Activated T-cell treated with anti-CD3 and anti-CD28 coated beads for 24 hours (primary cell): ENCODE results near the gene AAGAB.
"Not testable (repeated sequence)": the region's sequence is repeated elsewhere in the genome, so short reads cannot be mapped to it uniquely, and the experiment has no call there.

Experiments used
- DNase-seq: peaks from one replicate; pipeline ENCODE4 v3.0.0-alpha.2; 2020; ENCODE audit warnings: low read depth

AAGAB gene

DNA sequence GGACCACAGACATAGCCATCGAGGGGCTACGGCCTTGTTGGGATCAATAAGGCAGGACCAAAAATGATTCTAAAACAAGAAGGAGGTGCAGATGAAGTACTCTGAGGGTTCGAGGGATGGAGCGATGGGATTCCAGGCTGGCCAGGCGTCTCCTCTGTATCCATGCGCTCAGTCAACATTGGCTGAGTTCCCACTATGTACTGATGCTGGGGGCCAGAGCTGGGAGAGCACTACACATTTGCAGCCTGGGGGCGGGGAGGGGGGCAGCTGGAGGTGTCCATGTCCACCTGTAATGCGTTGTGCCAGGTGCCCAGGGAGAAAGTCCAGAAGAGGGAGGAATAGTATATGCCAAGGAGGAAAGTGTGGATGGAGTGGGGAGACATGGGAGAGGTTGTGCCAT is 81.5 kb downstream of the AAGAB start:
- DNase-seq, result no peak

DNA sequence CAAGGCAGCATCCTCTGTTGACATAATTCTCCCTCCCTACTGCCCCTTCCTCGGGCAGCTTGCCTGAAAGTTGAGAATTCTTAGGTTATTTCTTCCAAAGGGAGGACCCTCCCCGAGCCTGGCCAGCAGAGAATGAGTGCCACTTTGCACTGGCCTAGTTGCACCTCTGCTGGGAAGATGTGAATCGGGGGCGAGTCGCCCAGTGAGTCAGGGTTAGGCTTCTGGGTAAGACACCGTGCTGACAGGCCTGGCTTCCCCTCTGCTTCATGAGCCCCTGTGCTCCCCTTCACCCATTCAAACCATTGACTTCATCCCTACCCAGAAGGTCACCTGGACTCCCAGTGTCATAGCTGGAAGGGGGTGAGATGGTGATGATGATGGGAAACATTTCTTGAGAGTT is 82.3 kb downstream of the AAGAB start:
- DNase-seq, result peak; percentile 16

DNA sequence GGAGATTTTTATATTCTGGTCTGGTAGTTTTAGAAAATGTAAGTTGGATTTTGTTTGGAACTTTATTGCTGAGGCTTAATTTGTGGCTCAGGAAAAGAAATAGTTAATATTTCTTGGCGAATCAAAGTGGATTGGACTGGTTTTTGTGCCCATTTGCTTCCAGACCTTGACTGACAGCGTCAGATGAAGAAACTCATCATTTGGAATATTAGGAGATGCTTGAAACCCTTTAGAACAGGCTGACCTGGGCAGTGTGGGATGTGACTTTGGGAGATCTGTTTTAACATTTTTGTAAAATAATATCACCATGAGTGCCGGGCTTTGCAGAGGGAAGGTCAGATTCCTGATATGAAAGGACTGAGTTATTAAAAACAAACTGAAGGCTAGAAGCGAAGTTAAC is 83.0 kb downstream of the AAGAB start:
- no peak for DNase-seq

DNA sequence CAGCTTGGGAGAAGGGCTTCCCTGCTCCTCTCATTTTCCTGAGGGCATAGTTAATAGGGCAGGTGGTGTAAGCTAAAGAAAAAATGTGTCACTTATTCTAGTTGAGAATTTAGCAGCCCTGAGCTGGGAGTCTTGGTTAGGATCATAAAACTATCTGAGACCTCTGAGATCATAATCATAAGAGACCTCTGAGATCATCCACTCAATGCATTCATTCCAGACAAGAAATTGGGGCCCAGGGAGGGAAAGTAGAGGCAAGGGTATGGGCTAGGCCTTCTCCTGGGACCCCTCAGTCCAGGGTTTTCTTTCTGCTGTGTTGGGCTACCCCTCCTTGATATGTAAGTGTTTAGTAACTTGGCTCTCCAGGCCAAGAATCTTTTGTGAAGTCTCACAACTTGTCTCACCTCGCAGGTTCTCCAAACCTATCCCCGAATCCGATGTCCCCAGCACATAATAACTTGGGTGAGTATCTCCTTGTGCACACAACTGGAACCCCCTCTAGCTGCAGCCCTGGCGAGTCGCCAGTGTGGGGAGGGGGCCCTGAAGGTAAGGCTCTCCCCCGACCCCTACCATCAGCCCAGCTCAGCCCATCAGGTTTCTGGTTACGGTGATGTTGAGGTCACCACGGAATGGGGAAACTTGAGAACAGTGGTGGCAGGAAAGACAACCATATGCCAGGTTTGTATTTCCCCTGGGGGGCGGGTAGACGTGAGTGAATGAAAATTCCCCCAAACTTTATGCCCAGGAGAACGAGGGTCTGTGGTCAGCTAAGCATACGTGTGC is 84.1 kb downstream of the AAGAB start:
- DNase-seq, result no peak

DNA sequence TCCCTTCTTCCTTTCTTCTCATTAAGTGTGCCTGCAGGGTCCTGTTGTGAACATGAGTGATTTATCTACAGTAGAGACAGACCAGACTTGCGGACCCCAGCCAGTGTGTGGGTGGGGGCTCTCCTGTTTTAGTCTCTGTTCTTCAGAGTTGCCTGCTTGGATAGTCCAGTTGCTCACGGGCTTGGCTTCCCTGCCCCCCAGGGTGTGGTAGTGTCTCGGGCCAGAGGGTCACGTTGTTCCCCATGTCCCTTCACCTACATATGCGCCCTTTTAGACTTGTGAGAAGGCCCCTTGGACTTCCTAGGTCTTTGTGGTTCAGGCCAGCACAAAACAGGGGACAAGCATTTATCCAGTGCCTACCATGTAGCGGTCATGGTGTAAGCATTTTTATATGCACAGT is 85.8 kb downstream of the AAGAB start:
- no peak for DNase-seq

DNA sequence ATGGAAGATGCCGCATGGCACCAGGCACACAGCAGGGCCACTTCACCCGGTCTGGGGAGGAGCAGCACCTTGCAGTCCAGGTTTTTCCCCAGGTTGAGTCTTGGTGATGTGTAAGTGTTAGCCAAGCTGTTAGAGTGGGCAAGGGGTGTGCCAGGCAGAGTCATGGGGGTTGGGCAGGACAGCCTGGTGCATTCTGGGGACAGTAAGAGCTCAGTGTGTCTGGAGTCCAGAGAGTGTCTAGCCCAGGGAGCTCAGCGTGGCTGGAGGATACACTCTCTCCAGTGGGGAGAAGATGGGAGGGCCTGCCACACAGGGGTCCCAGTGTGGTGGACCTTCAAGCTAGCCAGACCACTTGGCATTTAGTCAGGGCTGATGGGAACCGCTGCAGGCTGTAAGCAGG is 87.4 kb downstream of the AAGAB start:
- DNase-seq, result no peak

DNA sequence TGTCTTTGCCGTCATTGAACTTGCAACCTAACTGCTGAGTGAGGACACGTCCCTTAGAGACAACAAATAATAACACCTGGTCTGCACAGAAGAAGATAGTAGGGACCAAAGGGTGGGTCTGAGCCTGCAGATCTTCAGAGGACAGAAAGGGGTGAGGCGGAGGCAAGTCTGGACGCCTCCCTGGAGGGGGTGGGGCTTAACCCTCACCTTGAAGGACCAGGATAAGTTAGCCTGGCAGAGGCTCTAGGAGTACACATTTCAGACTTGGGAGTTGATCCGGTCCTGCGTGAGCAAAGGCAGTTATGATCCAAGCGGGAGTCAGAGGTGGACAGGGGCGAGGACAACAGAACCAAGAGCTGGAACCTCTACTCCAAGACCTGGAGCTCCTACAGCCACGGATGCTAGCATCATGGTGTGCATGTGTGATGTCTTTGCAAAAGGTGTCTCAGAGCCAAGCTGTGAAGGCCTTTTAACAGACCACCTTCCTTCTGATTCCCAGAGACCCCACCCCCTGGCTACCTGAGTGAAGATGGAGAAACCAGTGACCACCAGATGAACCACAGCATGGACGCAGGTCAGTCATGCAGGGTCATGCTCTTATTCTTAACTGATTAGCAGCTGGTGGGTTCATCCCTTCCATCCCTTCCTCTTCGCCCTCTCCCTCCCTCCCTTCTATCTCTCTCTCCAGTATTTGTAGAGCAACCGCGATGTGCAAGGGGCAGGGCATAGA is 88.0 kb downstream of the AAGAB start:
- no peak for DNase-seq

DNA sequence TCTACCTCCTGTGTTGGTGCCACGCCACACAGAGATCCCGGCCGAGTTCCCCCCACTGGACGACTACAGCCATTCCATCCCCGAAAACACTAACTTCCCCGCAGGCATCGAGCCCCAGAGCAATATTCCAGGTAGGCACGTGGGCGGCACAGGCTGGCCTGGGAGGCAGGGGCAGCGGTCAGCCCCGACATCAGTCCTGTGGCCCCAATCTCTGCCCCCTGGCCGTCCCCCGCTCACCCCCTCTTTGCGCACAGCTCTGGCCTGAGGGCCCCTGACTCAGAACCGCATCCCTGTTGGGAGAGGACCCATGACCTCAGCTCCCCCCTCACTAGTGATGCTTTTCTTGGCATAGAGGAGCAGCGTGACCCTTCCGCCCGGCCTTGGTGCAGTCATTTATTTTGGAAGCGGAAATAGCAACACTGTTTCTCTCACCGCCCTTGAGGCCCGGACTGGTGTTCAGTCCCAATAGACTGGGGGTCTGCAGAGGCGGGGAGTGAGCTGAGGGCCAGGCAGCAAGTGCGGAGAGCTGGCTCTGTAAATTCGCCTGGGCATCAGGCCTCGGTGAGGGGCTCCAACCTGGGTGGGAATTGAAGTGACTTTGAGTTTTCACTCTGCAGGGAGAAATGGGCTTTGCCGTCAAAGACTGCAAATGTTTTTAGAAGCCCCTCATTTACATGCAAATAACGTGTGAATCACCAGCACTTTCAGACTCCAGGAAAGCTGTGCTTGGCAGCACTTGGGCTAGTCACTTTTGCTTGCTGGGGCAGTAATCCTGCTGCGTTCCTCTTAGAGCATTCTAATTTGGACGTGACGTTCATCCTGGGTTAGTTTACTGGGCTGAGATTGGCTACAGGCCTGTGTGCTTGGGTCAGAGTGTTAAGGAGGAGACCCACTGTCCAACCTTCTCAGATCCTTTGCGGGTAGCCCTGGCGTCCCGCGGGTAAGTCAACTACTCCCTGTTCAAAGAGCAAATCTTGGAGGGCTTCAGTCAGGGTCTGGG is 88.9 kb downstream of the AAGAB start:
- DNase-seq, result no peak

DNA sequence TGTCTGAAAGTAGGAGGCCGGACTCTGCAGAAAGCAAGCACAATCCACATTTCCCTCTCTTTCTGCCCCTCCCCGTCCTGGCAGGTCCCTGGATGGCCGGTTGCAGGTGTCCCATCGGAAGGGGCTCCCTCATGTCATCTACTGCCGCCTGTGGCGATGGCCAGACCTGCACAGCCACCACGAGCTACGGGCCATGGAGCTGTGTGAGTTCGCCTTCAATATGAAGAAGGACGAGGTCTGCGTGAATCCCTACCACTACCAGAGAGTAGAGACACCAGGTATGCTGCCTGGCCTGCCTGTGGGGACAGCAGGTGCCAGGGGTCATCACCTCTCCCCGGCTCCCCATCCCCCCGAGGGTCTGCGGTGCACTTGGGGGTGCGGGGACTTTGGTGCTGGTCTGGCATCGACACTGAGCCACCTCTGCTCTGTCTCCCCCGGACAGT is 89.6 kb downstream of the AAGAB start:
- no peak for DNase-seq

DNA sequence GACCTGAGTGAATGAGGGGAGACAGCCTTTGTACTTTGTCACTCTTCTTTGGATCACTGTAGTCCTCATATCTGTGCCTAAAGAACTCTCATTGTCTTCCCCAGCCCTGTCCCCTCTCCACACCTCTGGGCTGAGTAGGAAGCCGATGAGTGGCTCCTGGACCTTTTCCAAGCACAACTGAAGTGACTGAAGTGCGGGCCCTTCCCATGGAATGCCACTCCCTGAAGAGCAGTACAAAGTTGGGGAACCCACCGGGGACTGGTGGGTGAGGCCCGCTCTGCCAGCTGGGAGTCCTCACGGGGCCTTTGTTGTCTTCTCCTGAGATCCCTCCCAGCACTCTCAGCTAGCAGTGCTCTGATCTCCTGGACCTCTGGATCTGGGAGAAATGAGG is 90.1 kb downstream of the AAGAB start:
- no peak for DNase-seq

DNA sequence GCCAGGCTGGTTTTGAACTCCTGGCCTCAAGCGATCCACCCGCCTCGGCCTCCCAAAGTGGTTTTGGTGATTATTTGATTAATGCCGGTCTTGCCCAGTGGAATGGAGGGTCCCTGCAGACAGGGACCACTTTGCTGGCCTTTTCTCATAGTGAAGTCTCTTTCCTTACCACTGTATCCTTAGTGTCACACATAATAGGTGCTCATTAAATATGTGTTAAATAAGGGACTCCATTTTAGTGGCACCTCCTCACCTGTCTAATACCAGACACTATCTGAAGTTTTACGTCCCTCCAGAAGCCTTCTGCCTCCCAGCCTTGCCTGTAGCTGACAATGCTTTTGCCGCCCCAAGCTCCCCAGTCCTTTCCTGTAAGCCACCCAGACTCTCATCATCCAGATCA is 91.3 kb downstream of the AAGAB start:
- DNase-seq, result no peak

DNA sequence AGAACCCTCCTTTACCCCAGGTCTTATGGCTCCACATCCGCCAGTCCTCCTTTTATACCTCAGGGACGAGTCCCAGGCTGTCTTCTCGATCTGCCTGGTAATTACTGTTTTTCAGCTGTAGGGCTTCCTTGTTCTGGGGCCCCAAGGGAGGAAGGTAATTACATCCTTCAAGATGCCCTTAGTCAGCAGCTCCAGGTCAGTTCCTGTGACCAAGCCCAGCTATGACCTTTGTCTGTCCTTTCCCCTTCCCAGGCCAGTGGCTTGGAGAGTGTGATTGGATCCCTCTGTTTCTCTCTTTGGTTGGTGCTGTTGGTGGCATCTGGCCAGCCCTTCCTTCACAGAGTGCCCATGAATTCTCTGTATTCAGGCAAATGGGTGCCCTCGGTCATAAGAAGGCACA is 92.6 kb downstream of the AAGAB start:
- DNase-seq, result no peak

DNA sequence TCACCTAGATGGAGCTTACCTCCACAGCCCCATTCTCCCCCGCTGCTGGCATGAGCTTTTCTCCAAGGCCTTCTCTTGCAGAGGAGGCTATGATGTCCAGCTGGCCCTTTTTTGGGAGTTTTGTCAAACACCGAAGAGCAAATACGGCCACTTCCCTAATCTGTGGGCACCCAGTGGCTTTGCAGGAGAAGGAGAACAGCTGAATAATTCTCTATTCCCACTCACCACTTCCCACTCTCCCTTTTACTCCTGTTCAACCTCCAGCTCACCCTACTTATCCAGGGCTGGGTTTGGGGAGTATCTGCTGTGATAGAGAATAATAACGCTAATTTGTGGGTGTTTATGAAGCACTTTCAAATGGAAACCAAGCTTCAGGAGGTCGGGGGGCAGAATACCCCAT is 93.0 kb downstream of the AAGAB start:
- DNase-seq, result no peak

DNA sequence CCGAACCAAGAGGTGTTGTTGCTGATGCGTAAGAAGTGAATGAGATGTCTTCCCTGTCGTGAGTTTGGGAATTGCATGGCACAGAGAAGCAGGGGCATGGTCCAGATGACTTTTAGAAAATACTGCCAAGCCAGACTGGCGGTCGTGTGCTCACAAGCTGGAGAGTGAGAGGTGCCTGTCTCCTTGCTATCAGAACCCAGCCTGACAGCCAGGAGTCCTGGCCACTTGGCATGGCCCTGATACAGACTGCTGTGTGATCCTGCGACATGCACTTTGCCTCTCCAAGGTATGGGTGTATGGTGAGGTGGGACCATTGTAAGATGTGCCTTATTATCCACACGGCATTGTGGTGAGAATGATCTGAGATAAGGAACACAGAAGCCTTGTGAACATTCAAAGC is 96.1 kb downstream of the AAGAB start:
- DNase-seq, result no peak

DNA sequence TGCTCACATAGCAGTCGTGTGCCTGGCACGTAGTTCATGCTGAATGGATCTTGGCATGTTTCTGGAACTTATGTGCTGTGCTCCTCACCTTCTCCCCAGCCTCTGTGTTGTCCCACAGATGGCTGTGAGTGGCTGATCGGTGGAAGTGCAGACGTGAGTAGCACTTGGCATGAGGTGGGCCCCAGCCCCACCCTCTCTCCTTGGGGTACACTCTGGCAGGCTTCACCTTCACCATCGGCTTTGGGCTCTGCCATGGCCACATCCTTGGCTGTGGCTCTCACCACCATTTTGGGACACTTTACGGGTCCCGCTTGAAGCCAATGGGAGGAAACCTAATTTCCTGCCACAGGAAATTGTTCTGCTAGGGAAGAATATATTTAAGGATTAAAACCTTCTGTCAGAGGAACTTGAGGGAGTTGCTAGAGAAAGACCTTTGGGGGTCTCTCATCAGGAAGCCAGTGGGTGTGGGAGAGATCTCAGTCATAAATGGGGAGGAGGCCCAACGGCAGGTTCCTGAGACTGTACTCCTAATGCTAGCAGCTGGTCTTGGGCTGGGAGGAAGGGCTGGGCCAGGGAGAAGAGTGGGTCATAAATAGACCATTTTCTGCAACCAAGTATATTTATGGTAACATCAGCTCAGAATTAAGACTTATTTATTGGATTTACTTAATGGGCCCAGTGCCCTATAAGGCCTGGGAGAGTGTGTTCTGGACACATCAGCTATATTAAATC is 96.8 kb downstream of the AAGAB start:
- DNase-seq, result no peak

DNA sequence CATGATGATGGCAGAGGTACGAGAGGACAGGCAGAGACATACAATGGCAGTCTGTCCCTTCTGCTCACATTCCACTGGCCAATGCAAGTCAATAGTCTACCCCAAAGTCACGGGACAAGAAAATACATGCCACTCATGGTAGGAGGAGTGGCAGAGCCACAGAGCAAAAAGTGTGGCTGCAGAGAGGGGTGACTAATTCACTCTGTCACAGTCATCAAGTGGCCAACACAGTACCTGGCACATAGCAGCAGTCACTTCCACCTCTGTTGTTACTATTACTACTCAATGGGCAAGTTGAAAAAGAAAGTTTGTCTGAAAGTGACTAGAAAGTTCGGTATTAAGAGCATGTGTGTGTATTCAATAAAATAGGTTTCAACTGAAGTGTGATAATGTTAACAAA is 97.6 kb downstream of the AAGAB start:
- DNase-seq, result no peak

DNA sequence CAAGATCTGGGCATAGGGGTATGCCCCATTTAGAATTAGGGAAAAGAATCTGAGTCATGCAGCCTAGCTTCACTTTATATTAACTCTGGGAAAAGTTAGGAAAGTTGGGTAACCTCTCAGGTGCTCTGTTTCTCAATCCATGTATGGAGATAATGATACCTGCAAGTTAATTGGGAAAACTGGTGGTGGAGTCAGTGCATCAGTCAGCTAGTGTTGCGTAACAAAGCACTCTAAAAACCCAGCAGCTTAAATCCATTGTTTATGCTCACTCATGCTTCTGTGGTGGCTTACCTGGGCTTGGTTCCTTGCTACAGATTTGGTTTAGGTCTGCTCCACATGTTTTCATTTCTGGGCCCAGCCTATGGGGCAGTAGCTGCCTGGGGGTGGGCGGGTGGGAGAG is 98.0 kb downstream of the AAGAB start:
- no peak for DNase-seq

DNA sequence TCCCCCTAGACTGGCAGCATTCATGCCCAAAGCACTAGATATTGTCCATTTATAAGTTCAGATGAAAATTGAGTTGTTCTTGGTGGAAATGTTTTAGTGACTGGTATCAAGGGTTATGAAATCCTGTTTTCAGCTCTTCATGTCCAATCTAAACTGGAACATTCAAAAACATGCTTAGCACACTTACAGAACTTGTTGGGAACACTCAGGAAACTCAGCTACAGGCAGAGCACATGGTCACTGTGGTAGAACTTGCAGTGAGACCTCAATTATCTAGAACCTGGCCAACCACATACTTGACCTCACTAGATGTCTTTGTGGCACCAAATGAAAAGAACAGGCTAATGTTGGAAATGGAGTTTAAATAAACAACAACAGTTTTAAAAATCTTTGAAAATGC is 100.2 kb downstream of the AAGAB start:
- no peak for DNase-seq

DNA sequence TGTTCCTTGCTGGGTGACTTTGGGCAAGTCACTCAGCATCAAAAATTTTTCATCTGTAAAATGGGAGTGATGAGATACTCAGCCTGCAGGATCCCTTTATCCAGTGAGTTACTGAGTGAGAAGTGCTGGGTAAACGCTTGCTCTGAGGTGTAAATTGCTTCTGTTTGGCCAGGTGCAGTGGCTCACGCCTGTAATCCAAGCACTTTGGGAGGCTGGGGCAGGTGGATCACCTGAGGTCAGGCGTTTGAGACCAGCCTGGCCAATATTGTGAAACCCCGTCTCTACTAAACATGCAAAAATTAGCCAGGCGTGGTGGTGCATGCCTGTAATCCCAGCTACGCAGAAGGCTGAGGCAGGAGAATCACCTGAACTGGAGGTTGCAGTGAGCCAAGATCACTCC is 101.4 kb downstream of the AAGAB start:
- DNase-seq, result not testable (repeated sequence)

DNA sequence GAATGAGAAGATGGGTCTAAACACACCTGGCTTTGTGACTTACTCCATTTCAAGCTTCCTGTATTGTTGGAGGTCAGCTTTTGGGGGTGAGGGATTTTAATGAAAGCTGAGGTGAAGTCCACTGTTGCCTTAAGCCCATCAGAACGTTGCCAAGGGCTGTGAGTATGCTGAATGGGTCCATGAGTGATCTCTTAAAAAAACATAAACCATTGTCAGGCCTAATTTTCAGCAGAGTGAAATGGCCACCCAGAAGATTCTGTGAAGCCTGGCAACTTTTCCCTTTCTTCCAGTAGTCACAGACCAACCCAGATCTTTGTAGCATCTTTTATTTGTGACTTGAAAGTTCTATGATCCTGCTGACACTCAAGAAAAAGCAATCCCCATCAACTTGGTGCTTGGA is 102.0 kb downstream of the AAGAB start:
- DNase-seq, result no peak
